ENCODE results near the gene C6orf118.
A peak's percentile ranks its signal among the peaks of the same experiment; 100 is the strongest.

The C6orf118 gene

DNA sequence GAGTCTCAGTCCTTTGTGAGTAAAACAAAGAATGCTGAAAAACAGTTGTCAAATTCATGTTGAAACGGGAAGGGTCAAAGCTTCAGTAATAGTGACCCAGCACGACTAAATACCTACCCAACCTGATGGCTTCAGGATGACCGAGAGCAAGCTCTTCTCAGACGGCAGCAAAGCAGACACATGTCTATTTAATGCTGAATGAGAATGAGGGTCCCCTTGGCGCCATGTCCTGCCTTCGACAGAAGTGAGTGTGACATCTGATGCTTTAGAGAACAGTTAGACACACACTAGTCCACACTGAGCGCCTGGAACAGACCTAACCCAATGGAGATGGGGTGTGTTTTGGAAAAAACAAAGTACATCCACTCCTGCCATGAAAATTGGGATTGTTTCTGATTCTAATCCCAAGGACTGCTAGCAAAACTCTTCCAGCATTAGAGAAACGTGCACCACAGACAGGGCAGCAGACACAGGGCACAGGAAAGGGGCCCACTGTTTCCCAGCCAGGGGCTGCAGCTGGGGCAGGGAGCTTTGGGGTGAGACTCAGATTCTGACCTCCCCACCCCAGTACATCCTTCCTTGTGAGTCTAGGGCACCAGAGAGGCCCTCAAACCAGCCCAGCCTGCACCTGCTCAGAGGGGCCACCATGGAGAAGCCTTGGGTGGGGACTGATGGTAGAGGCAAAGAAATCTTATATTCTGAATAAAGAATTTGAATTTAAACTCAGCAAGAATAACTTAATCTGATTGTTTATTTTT lies 76.5 kb downstream of the C6orf118 start:
- ChIA-PET CTCF (interaction anchor here (0.6 to 0.7 kb wide), 2 partner anchors 118 to 1193 kb away, joined by 3 to 4 read pairs; no protein-coding TSS in a partner anchor), POLR2A (ENCODE audit: low non-redundant PET) (no interaction called here)
- DNase-seq (ENCODE audit: low spot score): no peak
- no peak for TF ChIP-seq CTCF (conservative IDR thresholded peaks at IDR 0.05; ENCODE audit: low read depth)
- H3K27ac ChIP-seq: no peak overlapping the region

GRCh38 chr6:165231581-165232561 lies 77.5 kb downstream of the C6orf118 start:
- ChIA-PET CTCF (interaction anchor here (0.5 to 1.4 kb wide), 4 partner anchors 13 to 1486 kb away, joined by 3 to 7 read pairs (median 6); no protein-coding TSS in a partner anchor), POLR2A (ENCODE audit: low non-redundant PET) (no interaction called here)
- DNase-seq (ENCODE audit: low spot score): peak; percentile 29
- no peak overlapping the region for H3K27ac ChIP-seq
- peak; percentile 63 for TF ChIP-seq CTCF (conservative IDR thresholded peaks at IDR 0.05; ENCODE audit: low read depth)

GRCh38 chr6:165231177-165231576 lies 78.2 kb downstream of the C6orf118 start:
- DNase-seq (ENCODE audit: low spot score): no peak

More at GRCh38 chr6:165231177-165231576, 78.2 kb downstream of the C6orf118 start:
- CTCF ChIA-PET: interaction anchor here (0.5 to 1.7 kb wide), 8 partner anchors 13 to 1668 kb away, joined by 3 to 7 read pairs (median 4); no protein-coding TSS in a partner anchor
- no peak overlapping the region for H3K27ac ChIP-seq
- POLR2A ChIA-PET (ENCODE audit: low non-redundant PET): no interaction called here
- no peak for TF ChIP-seq CTCF (conservative IDR thresholded peaks at IDR 0.05; ENCODE audit: low read depth)
